HepG2 (cell line): ENCODE measurements around the gene PXMP4. TPM values are rescaled to one million over a fixed set of nuclear protein-coding genes. Genes with fewer than 3 reads are reported as not detected.

Experiments
- ATAC-seq: fragments of 200-7000 bp; cut with Tn5 transposase; 3 replicates; pipeline ENCODE4 v1.9.1; 2020; ENCODE audit warnings: mild to moderate bottlenecking, moderate library complexity
- BruUV-seq: library from RNA; stranded (reverse); fragments of 400-500 nt; replicated peaks from 2 replicates; lab custom pipeline; 2021; lab: Mats Ljungman, UMichigan
- CTCF ChIA-PET: fragments of 300-600 bp; formaldehyde crosslinking; extraction: SDS; loops from one replicate; lab custom pipeline; 2021; ENCODE audit warnings: low total read pairs, inconsistent platforms, low intra/inter-chr PET ratio; lab: Yijun Ruan, JAX
- POLR2A ChIA-PET: fragments of 350-600 bp; sonication (Branson Sonifier 250); formaldehyde crosslinking; loops from one replicate; lab custom pipeline; 2020; ENCODE audit warnings: antibody characterized with exemption, inconsistent platforms; lab: Yijun Ruan, JAX
- DNase-seq: peaks from one replicate; pipeline ENCODE4 v3.0.0-alpha.2; 2015; ENCODE audit warnings: low spot score
- FAIRE-seq: peaks from 3 replicates; lab custom pipeline; 2011; peaks lifted over from hg19 to GRCh38; lab: Jason Lieb, UNC
- H2AFZ ChIP-seq: one replicate; pipeline ENCODE4 v1.6.1; 2011; ENCODE audit warnings: low read length, inconsistent platforms
- H3K27ac ChIP-seq: fragments of 300-600 bp; 3 replicates; pipeline ENCODE4 v1.8.0; 2011; ENCODE audit warnings: mixed run types, mild to moderate bottlenecking, mixed read lengths, low read length, inconsistent platforms; ENCODE audit not compliant: insufficient read depth; ENCODE audit errors: extremely low read length
- H3K27me3 ChIP-seq, 2 experiments: fragments of 200-600 bp in 1 of 2; 2 replicates in 1 of 2; 3 replicates in 1 of 2; pipeline versions ENCODE4 v1.6.0 to v1.8.0; 2011; ENCODE audit warnings: low read length in 2 of 2, mild to moderate bottlenecking in 2 of 2, moderate library complexity in 2 of 2, inconsistent platforms in 1 of 2; ENCODE audit not compliant: insufficient read depth in 2 of 2, control insufficient read depth in 1 of 2
- H3K36me3 ChIP-seq, 2 experiments: fragments of 200-600 bp in 1 of 2; replicated peaks in 1 of 2; 2 replicates in 1 of 2; 3 replicates in 1 of 2; pipeline versions ENCODE4 v1.5.1 to v1.8.0; 2011; ENCODE audit warnings: low read length in 2 of 2, inconsistent platforms in 1 of 2; ENCODE audit not compliant: insufficient read depth in 2 of 2, control insufficient read depth in 1 of 2
- H3K4me1 ChIP-seq: 2 replicates; pipeline ENCODE4 v1.5.1; 2012; ENCODE audit warnings: low read length, inconsistent platforms; ENCODE audit not compliant: insufficient read depth
- H3K4me2 ChIP-seq: 2 replicates; pipeline ENCODE4 v1.6.0; 2011; ENCODE audit warnings: low read depth, low read length, inconsistent platforms
- H3K4me3 ChIP-seq, 3 experiments: fragments of 200-600 bp in 1 of 3; sonication (generic), shearing (Covaris generic) in 1 of 3; replicated peaks in 1 of 3; 2 replicates each; pipeline ENCODE4 v1.5.1; 2011 to 2016; ENCODE audit warnings: low read length in 3 of 3, inconsistent platforms in 2 of 3, low read depth in 2 of 3, mild to moderate bottlenecking in 2 of 3, control low read depth in 1 of 3, mixed read lengths in 1 of 3; ENCODE audit not compliant: insufficient read depth in 1 of 3
- H3K79me2 ChIP-seq: one replicate; pipeline ENCODE4 v1.6.1; 2011; ENCODE audit warnings: low read length, inconsistent platforms; ENCODE audit not compliant: insufficient read depth
- H3K9ac ChIP-seq: 2 replicates; pipeline ENCODE4 v1.6.0; 2011; ENCODE audit warnings: mild to moderate bottlenecking, low read depth, low read length, inconsistent platforms; ENCODE audit not compliant: insufficient read depth
- H3K9me3 ChIP-seq: 2 replicates; pipeline ENCODE4 v1.5.1; 2012; ENCODE audit warnings: mild to moderate bottlenecking, low read length
- H4K20me1 ChIP-seq: 2 replicates; pipeline ENCODE4 v1.6.0; 2011; ENCODE audit warnings: inconsistent platforms, mild to moderate bottlenecking, low read length, moderate library complexity; ENCODE audit not compliant: insufficient read depth
- ELF1 ChIP-seq: sonication (generic); formaldehyde crosslinking; IDR thresholded peaks from 2 replicates; pipeline ENCODE4 v1.4.0; 2020; ENCODE audit warnings: missing genetic modification reagents
- EP300 ChIP-seq, 3 experiments: sonication (generic) in 1 of 3; formaldehyde crosslinking in 1 of 3; IDR thresholded peaks; 2 replicates each; pipeline versions ENCODE4 v1.5.1 to v1.6.1; 2011 to 2020; ENCODE audit warnings: low read depth in 2 of 3, low read length in 2 of 3, borderline replicate concordance in 1 of 3, improper control_type of control experiment in 1 of 3, mild to moderate bottlenecking in 1 of 3, missing genetic modification reagents in 1 of 3, moderate library complexity in 1 of 3
- ETV5 ChIP-seq: IDR thresholded peaks from 2 replicates; pipeline ENCODE4 v1.6.1; 2018; ENCODE audit warnings: missing biosample characterization, missing genetic modification reagents, inconsistent platforms, borderline replicate concordance
- HNRNPK ChIP-seq: fragments of 200-400 bp; formaldehyde crosslinking; IDR thresholded peaks from 2 replicates; pipeline ENCODE4 v1.6.1; 2018; ENCODE audit warnings: low read length, low read depth, moderate library complexity, mild to moderate bottlenecking; ENCODE audit not compliant: poor library complexity, severe bottlenecking
- NCOA5 ChIP-seq: sonication (generic); formaldehyde crosslinking; IDR thresholded peaks from 2 replicates; pipeline ENCODE4 v1.4.0; 2020; ENCODE audit warnings: missing genetic modification reagents
- PRDM10 ChIP-seq: sonication (generic); formaldehyde crosslinking; IDR thresholded peaks from 2 replicates; pipeline ENCODE4 v1.4.0; 2020; ENCODE audit warnings: low read depth, missing genetic modification reagents
- TMF1 ChIP-seq: sonication (generic); formaldehyde crosslinking; IDR thresholded peaks from 2 replicates; pipeline ENCODE4 v1.8.1; 2022; ENCODE audit warnings: low read depth, missing genetic modification reagents
- U2AF1 ChIP-seq: fragments of 200-400 bp; formaldehyde crosslinking; optimal IDR thresholded peaks from 2 replicates; pipeline ENCODE3; 2017; ENCODE audit warnings: mild to moderate bottlenecking, low read depth, low read length
- ZMYM2 ChIP-seq: sonication (generic); formaldehyde crosslinking; IDR thresholded peaks from 2 replicates; pipeline ENCODE4 v1.8.0; 2022; ENCODE audit warnings: mild to moderate bottlenecking, missing genetic modification reagents
- ZMYM3 ChIP-seq: sonication (generic); formaldehyde crosslinking; IDR thresholded peaks from 2 replicates; pipeline ENCODE4 v1.5.1; 2020; ENCODE audit warnings: mild to moderate bottlenecking, missing genetic modification reagents
- ZNF263 ChIP-seq: sonication (generic); formaldehyde crosslinking; IDR thresholded peaks from 2 replicates; pipeline ENCODE4 v1.4.0; 2020; ENCODE audit warnings: missing genetic modification reagents
- ZNF547 ChIP-seq: sonication (generic); formaldehyde crosslinking; IDR thresholded peaks from 2 replicates; pipeline ENCODE4 v1.5.1; 2020; ENCODE audit warnings: mild to moderate bottlenecking, missing genetic modification reagents
- ZNF614 ChIP-seq: IDR thresholded peaks from 2 replicates; pipeline ENCODE4 v1.6.1; 2018; ENCODE audit warnings: missing biosample characterization, missing genetic modification reagents, inconsistent platforms, borderline replicate concordance
- ZNF7 ChIP-seq: IDR thresholded peaks from 2 replicates; pipeline ENCODE4 v1.6.1; 2016; ENCODE audit warnings: missing biosample characterization, missing genetic modification reagents
- WGBS: methylation state at CpG from one replicate; pipeline ENCODE4 v1.1.6; 2017; ENCODE audit warnings: low lambda C conversion rate; 5-methylcytosine and 5-hydroxymethylcytosine counted together
- in situ Hi-C: cut with HindIII; loops from 2 replicates; pipeline ENCODE4 v1.10.0; 2017; ENCODE audit warnings: low pct_unique_long_range_greater_than_20kb; ENCODE audit not compliant: extremely low pct_ligation_motif_present
- intact Hi-C: fragments of 100-400 bp; cut with micrococcal nuclease; formaldehyde crosslinking; loops from one replicate; pipeline ENCODE4 v1.10.0; 2022; ENCODE audit not compliant: unreplicated experiment
- polyA plus RNA-seq, 8 experiments: library from polyadenylated mRNA; depleted of rRNA in 3 of 8; stranded (reverse) in 7 of 8; unstranded in 1 of 8; fragments of >200 nt; fragmentation: Illumina TruSeq in 4 of 8; extraction: Trizol in 4 of 8; gene quantifications; 2 replicates each; pipeline versions ENCODE4 v1.2.1 to v1.2.3, GENCODE V29; 2011 to 2016; ENCODE audit warnings: low read depth in 4 of 8, missing spikeins in 1 of 8, mixed read lengths in 1 of 8; ENCODE audit not compliant: insufficient read depth in 1 of 8
- total RNA-seq, 5 experiments: library from RNA; depleted of rRNA; stranded (reverse); fragments of >200 nt; fragmentation: Illumina TruSeq; extraction: Trizol; gene quantifications; 2 replicates each; pipeline ENCODE4 v1.2.3, GENCODE V29; 2016; ENCODE audit warnings: low read depth in 1 of 5
- TF ChIP-seq, protein P1 (sequence below): sonication (generic); formaldehyde crosslinking; IDR thresholded peaks from 2 replicates; pipeline ENCODE4 v1.4.0; 2020; ENCODE audit warnings: low read depth, mild to moderate bottlenecking, missing genetic modification reagents
- TF ChIP-seq, protein P2 (sequence below): sonication (generic); formaldehyde crosslinking; IDR thresholded peaks from 2 replicates; pipeline ENCODE4 v1.4.0; 2020; ENCODE audit warnings: mild to moderate bottlenecking, missing genetic modification reagents

Gene PXMP4
- total and polyA plus RNA-seq, 2 of the 13 experiments (the other 11 are each of a cell fraction or from before 2014, with no cell fraction given) = not detected

- ATAC-seq (no peak), FAIRE-seq (no peak), DNase-seq (no peak)
- Histone ChIP-seq H3K36me3 (no peaks in the 10 kb centered on the region), H3K9me3 (no peaks in the 10 kb centered on the region), H2AFZ (no peak overlapping the region), H3K4me2 (peak overlapping the region; percentile 37), H4K20me1 (no peaks in the 10 kb centered on the region), H3K27me3 (no peaks in the 10 kb centered on the region), H3K4me1 (peaks cover 70% of the 10 kb centered on the region), H3K9ac (no peak overlapping the region), H3K79me2 (peaks cover 18% of the 10 kb centered on the region), H3K27ac (no peak overlapping the region), H3K4me3 (no peak overlapping the region)
- in situ Hi-C loops = no loop called here
- ChIA-PET POLR2A (interaction anchor here (0.7 to 1.2 kb wide), 4 partner anchors 13 to 425 kb away, joined by 3 to 4 read pairs (median 3); partner anchors contain the start of gene EIF2S2), CTCF (no interaction called here)
- intact Hi-C loops = loop anchor here (2.0 to 5.0 kb wide), 3 partner anchors 15 to 125 kb away; partner anchors contain the start of gene CHMP4B
- BruUV-seq = no TSS peak
- WGBS = 55% methylated on average over 8 of the region's 8 CpGs
- TF ChIP-seq, protein P1, sequence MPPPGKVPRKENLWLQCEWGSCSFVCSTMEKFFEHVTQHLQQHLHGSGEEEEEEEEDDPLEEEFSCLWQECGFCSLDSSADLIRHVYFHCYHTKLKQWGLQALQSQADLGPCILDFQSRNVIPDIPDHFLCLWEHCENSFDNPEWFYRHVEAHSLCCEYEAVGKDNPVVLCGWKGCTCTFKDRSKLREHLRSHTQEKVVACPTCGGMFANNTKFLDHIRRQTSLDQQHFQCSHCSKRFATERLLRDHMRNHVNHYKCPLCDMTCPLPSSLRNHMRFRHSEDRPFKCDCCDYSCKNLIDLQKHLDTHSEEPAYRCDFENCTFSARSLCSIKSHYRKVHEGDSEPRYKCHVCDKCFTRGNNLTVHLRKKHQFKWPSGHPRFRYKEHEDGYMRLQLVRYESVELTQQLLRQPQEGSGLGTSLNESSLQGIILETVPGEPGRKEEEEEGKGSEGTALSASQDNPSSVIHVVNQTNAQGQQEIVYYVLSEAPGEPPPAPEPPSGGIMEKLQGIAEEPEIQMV (CRISPR knock-in tag) = no peak
- TF ChIP-seq ZNF547 (CRISPR knock-in tag) (no peak), ETV5 (CRISPR knock-in tag) (0 out of 2 replicates have a peak, but pooled peaks have one; percentile 18), ZMYM3 (peak; percentile 22; the same call in 1 of the 2 replicates), ZNF614 (CRISPR knock-in tag) (0 out of 2 replicates have a peak, but pooled peaks have one; percentile 18), HNRNPK (no peak), ZNF7 (CRISPR knock-in tag) (no peak), PRDM10 (CRISPR knock-in tag) (no peak), TMF1 (CRISPR knock-in tag) (no peak), ZMYM2 (CRISPR knock-in tag) (peak; percentile 30; the same call in 1 of the 2 replicates), U2AF1 (no peak), NCOA5 (no peak), ZNF263 (CRISPR knock-in tag) (peak; percentile 69), EP300 (IDR thresholded peaks at IDR 0.05; ENCODE audit: low read depth in 2 of 2, low read length in 2 of 2) (no peak), EP300 (CRISPR knock-in tag; IDR thresholded peaks at IDR 0.05; ENCODE audit: borderline replicate concordance) (0 out of 2 replicates have a peak, but pooled peaks have one; percentile 16), ELF1 (CRISPR knock-in tag) (0 out of 2 replicates have a peak, but pooled peaks have one; percentile 8)
- TF ChIP-seq, protein P2, sequence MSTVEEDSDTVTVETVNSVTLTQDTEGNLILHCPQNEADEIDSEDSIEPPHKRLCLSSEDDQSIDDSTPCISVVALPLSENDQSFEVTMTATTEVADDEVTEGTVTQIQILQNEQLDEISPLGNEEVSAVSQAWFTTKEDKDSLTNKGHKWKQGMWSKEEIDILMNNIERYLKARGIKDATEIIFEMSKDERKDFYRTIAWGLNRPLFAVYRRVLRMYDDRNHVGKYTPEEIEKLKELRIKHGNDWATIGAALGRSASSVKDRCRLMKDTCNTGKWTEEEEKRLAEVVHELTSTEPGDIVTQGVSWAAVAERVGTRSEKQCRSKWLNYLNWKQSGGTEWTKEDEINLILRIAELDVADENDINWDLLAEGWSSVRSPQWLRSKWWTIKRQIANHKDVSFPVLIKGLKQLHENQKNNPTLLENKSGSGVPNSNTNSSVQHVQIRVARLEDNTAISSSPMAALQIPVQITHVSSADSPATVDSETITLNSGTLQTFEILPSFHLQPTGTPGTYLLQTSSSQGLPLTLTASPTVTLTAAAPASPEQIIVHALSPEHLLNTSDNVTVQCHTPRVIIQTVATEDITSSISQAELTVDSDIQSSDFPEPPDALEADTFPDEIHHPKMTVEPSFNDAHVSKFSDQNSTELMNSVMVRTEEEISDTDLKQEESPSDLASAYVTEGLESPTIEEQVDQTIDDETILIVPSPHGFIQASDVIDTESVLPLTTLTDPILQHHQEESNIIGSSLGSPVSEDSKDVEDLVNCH (CRISPR knock-in tag) = no peak
These were observed 32.7 kb downstream of the PXMP4 start for GRCh38 chr20:33687370-33687915.
